GM10248 (cell line): ENCODE data around the gene MCM6.

Experiments
- CTCF ChIA-PET: fragments of 300-600 bp; sonication (Branson Sonifier 250); formaldehyde crosslinking; extraction: SDS; loops from one replicate; lab custom pipeline; 2021; ENCODE audit warnings: antibody characterized with exemption; lab: Yijun Ruan, JAX
- POLR2A ChIA-PET: fragments of 350-650 bp; sonication (Branson Sonifier 250); formaldehyde crosslinking; extraction: SDS; loops from one replicate; lab custom pipeline; 2020; ENCODE audit warnings: antibody characterized with exemption; lab: Yijun Ruan, JAX
- DNase-seq: peaks from one replicate; pipeline ENCODE4 v3.0.0; 2012; ENCODE audit errors: extremely low spot score
- TF ChIP-seq, protein P1 (sequence below): IDR thresholded peaks from 2 replicates; pipeline ENCODE4 v1.5.1; 2012; ENCODE audit warnings: mild to moderate bottlenecking, low read depth; ENCODE audit errors: extremely low read depth, missing control alignments, control extremely low read depth

MCM6 gene

DNA sequence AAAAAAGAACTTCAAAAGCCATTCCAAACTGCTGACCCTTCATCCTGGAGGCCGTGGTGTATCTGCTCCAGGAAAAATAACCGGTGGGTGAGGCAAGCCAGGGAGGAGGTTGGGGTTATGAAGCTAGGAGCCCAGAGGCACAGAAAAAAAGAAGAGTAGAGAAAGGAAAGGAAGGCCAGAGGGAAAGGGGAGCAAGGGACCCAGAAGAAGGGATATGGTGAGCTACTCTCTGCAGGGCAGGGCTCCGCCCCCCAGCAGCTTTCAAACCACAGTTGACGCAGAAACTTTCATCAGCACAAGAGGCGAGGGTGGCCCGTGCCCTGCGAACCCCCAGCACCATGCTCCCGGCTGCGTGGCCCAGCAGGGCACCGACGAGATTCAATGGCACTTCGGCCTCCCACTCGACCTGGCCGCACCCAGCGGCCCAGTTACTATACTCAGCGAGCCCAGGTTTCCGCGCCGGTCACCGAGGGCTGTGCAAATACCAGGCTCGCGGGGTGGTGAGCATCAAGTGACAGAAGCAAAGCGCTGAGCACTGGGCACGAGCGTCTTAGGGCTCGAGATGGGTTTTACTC lies 665 bp downstream of the MCM6 start:
- CTCF ChIA-PET, result interaction anchor here (0.6 to 1.6 kb wide), 5 partner anchors 10 to 79 kb away, joined by 3 to 11 read pairs (median 4); no protein-coding TSS in a partner anchor

DNA sequence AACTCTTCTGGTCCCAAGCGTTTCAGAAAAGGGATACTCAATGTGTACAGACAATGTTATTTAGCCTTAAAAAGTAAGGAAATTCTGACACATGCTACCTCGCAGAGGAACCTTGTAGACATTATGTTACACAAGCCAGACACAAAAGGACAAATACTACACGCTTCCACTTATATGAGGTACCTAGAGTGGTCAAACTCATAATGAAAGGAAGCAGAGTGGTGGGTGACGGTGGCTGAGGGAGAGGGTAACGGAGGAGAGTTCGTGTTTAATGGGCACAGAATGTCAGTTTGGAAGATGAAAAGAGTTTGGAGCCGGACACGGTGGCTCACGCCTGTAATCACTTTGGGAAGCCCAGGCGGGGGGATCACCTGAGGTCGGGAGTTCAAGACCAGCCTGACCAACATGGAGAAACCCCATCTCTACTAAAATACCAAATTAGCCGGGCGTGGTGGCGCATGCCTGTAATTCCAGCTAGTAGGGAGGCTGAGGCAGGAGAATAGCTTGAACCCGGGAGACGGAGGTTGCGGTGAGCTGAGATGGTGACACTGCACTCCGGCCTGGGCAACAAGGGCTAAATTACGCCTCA lies 1.4 kb downstream of the MCM6 start:
- ChIA-PET POLR2A (interaction anchor here (0.9 to 1.0 kb wide), 2 partner anchors 507 to 510 kb away, joined by 3 to 4 read pairs; no protein-coding TSS in a partner anchor), CTCF (interaction anchor here (1.1 kb wide), 1 partner anchor 9 kb away, joined by 11 read pairs; no protein-coding TSS in a partner anchor)
- DNase-seq, result no peak
- TF ChIP-seq, protein P1, sequence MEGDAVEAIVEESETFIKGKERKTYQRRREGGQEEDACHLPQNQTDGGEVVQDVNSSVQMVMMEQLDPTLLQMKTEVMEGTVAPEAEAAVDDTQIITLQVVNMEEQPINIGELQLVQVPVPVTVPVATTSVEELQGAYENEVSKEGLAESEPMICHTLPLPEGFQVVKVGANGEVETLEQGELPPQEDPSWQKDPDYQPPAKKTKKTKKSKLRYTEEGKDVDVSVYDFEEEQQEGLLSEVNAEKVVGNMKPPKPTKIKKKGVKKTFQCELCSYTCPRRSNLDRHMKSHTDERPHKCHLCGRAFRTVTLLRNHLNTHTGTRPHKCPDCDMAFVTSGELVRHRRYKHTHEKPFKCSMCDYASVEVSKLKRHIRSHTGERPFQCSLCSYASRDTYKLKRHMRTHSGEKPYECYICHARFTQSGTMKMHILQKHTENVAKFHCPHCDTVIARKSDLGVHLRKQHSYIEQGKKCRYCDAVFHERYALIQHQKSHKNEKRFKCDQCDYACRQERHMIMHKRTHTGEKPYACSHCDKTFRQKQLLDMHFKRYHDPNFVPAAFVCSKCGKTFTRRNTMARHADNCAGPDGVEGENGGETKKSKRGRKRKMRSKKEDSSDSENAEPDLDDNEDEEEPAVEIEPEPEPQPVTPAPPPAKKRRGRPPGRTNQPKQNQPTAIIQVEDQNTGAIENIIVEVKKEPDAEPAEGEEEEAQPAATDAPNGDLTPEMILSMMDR, result no peak

More for the DNA sequence above, 665 bp downstream of the MCM6 start:
- DNase-seq, result peak; percentile 64
- TF ChIP-seq, protein P1, result no peak
- POLR2A ChIA-PET, result interaction anchor here (0.9 to 1.5 kb wide), 3 partner anchors 10 to 509 kb away, joined by 3 to 4 read pairs (median 3); no protein-coding TSS in a partner anchor

DNA sequence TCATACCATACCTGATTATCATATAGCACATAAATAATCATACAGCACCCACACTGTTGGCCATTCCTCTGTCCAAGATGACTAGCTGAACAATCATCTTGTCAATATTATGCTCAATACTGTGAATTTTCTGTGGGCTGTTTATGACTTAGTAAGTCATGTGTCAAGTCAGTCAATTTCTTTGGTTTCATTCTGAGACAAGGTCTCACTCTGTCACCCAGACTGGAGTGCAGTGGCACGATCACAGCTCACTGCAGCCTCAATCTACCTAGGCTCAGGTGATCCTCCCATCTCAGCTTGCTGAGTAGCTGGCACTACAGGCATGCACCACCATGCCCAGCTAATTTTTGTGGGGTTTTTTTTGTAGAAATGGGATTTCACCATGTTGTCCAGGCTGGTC lies 5.7 kb downstream of the MCM6 start:
- ChIA-PET POLR2A (interaction anchor here (0.6 kb wide), 1 partner anchor 19 kb away, joined by 5 read pairs; no protein-coding TSS in a partner anchor), CTCF (interaction anchor here (1.1 to 1.8 kb wide), 3 partner anchors 22 to 73 kb away, joined by 3 to 5 read pairs (median 3); no protein-coding TSS in a partner anchor)
- DNase-seq, result no peak
- TF ChIP-seq, protein P1, result no peak

DNA sequence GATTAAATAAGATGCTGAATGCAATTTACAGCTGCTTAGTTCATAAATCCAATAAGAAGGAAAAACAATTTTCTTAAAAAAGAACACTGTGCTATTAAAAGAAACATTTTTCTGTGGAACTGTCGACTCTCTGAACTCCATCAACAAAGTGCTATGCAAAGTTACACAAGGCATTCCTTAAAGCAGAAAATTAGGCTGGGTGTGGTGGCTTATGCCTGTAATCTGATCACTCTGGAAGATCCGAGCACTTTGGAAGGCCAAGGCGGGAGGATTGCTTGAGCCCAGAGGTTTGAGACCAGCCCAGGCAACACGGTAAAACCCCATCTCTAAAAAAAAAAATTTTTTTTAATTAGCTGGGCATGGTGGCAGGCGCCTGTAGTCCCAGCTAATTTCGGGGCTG lies 13.0 kb downstream of the MCM6 start:
- ChIA-PET CTCF (interaction anchor here (3.7 kb wide), 1 partner anchor 65 kb away, joined by 11 read pairs; no protein-coding TSS in a partner anchor), POLR2A (no interaction called here)
- TF ChIP-seq, protein P1, result no peak
- no peak for DNase-seq

DNA sequence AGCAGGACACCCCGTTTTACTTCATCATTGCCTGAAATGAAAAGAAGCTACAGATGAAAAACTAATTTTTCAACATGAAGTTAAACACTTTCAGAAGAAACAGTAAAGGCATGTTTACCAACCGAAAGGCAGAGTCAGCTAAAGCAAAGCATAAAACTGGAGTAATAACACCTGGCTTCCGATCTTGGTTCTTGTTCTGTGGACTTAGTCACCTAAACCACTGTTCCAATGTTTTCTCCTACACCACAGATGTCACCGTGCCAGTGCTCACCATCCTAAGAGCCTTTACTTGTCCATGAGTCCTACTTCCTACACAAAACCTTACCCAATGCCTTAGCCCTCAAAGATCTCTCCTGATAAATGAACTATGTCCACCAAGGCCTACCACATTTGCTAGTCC lies 13.5 kb downstream of the MCM6 start:
- CTCF ChIA-PET, result interaction anchor here (0.9 to 3.7 kb wide), 2 partner anchors 24 to 65 kb away, joined by 3 to 11 read pairs; no protein-coding TSS in a partner anchor

DNA sequence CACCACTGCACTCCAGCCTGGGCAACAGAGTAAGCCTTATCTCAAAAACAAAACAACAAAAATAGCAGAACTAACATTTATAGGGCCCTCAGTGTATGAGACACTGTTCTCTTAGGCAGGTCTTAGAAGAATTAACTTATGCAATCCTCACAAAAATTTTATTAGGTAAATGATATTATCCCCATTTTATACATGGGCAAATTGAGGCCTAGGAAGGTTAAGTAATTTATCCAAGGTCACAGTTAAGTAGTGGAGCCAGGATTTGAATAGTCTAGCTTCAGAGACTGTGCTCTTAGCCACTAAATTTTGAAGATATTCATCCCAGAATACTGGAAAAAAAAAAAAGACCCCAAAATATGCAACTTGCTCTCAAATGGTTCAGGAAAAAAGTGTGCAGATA lies 22.8 kb downstream of the MCM6 start:
- CTCF ChIA-PET, result interaction anchor here (1.3 kb wide), 1 partner anchor 12 kb away, joined by 8 read pairs; no protein-coding TSS in a partner anchor
- TF ChIP-seq, protein P1, result no peak
- POLR2A ChIA-PET, result no interaction called here
- no peak for DNase-seq

More for the DNA sequence above, 13.5 kb downstream of the MCM6 start:
- POLR2A ChIA-PET, result no interaction called here
- DNase-seq, result no peak
- TF ChIP-seq, protein P1, result no peak
